Ammon's horn (tissue), 1 donor: ENCODE measurements around the gene STRA6.

Experiments used
- DNase-seq: peaks from one replicate; pipeline ENCODE4 v3.0.0-alpha.2; 2016; ENCODE audit warnings: low spot score

STRA6 gene

DNA sequence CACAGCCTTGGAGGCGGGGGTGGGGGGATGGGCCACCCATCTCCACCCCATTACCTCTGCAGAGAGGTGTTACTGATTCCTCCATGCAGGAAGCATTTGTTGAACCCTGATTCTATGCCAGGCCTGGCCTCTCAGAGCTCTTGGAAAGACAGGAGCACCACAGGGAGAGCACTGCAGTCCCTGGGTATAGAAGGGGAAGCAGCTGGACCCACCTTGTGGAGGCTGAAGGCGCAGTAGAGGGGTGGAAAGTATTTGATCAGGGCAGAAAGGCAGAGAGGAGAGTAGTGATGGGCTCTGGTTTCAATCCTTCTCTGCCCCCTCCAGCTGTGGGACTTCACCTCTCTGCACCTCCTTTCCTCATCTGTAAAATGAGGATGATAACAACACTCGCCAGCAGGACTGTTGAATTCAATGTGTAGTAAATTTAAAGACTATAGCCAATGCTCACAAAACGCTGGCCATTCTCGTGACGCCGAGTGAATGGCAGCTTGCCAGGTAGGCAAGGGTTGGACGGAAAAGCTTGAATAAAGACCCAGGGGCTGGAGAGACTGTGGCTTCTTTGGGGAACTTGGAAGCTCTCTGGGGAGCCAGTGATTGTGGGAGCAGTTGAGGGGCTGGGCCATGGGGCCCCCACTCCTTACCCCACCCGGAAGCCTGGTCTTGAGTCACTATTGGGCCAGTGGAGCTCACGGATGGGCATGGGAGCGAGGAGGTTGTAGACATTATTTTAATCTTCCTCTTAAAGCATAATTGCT is 25.6 kb upstream of the STRA6 start:
- DNase-seq = no peak

DNA sequence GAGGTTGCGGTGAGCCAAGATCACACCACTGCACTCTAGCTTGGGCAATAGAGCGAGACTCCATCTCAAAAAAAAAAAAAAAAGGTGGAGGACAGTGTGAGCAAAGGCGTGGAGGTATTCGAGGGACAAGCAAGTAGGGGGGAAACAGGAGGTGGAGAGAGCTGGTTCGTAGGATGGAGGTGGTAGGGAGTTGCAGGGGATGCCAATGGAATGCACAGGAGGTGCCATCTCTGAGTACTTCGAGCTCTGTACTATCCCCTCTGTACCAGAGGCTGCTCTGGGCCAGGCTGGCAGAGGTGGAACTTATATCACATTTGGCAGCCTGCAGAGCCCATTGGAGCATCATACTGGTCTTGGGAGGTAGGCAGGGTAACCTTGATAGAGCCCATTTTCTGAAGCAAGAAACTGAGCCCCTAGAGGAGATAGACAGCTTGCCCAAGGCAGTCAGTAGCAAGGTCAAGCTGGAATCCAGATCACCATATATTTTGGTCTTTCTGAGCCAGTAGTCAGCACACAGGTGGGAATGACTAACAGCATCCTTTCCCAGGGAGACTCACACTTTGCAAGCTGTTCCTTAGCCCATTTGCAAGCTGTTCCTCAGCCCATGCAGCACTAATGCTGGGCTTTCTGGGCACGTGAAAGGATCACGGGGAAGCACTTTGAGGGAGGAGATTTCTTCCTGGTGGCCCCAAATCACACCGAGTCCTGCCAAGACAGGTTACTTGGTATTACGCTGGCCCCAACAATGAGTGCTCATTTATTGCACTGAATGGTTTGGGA is 24.4 kb upstream of the STRA6 start:
- DNase-seq = no peak

DNA sequence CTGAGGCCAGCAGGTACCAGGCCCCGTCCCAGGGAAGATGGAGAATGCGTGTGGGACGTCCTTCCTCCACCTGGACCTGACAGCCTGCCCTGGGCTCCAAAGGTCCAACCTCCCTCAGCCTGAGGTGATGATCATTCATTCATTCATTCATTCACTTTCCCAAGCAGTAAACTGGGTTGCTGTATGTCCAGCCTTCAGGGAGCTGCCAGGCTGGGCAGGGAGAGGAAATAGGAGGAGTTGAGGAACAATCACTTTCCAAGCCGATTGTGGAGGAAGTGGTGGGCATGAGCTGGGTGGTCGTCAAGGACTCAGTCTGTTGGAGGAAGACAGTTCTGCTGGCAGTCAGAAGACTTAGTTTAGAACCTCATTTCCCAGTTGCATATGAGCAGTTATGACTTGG is 23.3 kb upstream of the STRA6 start:
- DNase-seq = no peak

DNA sequence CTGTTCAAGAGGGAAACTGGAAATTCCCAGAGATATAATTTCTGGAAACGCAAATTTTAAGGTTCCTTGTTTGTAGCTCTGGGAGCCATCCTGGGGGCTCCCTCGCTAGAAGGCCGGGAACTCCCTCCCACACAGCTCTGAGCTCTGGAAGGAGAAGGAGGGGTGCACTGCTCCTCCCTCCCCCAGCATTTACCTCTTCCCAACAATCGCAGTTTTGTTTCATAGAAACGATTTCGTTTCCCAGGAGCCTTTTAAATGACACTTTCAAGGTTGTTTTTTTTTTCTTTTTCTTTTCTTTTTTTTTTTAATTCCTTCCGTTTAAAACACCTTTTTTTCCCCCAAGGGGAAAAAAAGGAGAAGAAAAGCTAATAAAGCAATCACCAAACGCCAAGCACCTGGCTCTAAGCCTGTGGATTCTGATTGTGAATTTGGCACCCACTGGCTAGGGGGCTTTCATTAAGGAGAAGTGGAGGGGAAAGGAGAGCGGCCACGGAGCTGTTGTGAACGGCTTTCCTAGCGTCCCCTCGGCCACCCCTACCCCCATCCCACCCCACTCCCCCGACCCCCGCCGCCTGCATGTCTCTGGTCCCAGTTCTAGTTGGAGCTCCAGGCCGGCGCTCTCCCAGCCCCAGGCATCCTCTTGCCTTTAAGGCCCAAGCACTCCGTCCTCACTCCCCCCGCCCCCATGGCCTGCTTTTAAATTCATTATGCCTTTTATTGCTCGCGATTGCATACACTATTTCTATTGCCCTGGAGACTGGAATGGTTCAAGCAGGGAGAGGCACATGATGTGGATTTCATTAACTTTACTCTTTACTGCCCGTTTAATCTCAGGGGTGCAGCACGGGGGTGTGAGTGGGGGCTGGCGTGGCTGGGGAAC is 19.9 kb upstream of the STRA6 start:
- no peak for DNase-seq

DNA sequence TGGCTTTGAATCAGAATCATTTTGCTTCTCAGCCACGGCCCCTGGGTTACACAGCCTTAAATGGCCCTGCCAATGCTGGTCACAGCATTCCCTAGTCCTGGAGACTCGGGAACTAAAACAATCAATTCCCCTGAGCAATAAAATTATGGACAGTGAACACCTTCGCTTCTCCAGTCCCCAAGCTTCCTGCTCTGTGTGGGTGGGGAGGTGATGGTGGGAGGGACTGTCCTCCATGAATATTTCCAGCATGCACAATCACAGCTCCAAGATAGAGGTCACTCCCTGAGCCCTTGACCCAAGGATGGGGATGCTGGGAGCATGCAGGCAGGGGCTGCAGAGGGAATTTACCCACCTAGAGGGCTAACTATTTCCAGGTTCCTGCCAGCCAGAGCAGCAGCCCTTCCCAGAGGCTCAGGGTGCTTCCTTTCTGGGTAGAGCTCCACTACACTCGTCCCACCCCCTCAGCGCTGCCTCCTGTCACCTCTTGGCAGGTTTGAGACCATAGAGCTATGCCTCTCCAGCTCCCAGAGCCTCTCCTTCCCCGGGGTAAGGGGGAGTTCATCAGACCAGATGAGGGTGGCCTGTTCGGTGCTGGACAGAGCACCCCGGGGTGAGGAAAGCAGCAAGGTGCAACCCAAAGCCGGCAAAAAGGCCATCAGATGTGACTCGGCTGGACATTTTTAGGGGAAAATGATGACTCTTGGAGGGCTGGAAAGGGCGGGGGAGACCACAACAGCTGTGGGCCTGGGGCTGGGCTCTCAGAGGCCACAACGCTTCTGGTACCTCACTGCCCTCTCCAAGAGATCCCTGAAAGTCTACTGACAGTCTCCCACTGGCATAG is 19.0 kb upstream of the STRA6 start:
- no peak for DNase-seq

DNA sequence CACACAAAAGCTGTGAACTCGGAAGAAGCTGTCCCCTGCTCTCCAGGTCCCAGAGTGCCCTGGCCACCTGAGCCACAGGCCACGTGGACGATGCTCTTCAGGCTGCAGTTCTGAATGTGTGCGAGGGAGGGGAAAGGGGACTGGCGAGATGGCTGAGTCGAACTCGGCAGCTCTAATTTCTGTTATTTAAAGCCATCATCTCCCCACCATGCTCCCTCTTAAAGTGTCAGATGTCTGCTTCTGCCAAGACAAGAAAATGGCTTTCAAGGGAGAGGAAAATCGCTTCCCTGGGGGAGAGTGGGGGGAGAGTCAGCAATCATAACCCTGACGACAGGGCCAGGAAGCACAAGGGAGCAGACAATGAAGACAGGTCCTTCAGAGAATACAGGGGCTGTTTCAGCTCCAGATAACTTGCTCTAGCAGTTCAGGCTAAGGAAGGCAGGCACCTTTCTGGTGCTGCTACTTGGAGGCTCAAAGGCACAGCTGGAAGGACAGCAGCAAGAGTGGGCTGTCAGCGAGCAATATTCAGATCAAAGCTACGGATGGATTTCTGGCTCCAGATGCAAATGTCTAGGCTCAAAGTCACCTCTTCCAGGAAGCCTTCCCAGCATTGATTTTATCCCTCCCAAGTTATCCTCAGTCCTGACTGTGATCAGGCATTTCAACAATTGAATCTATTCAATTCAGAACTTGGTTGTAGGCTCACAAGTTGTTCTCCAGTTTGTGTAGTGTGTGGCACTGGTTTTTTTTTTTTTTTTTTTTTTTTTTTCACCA is 18.1 kb upstream of the STRA6 start:
- DNase-seq = no peak

DNA sequence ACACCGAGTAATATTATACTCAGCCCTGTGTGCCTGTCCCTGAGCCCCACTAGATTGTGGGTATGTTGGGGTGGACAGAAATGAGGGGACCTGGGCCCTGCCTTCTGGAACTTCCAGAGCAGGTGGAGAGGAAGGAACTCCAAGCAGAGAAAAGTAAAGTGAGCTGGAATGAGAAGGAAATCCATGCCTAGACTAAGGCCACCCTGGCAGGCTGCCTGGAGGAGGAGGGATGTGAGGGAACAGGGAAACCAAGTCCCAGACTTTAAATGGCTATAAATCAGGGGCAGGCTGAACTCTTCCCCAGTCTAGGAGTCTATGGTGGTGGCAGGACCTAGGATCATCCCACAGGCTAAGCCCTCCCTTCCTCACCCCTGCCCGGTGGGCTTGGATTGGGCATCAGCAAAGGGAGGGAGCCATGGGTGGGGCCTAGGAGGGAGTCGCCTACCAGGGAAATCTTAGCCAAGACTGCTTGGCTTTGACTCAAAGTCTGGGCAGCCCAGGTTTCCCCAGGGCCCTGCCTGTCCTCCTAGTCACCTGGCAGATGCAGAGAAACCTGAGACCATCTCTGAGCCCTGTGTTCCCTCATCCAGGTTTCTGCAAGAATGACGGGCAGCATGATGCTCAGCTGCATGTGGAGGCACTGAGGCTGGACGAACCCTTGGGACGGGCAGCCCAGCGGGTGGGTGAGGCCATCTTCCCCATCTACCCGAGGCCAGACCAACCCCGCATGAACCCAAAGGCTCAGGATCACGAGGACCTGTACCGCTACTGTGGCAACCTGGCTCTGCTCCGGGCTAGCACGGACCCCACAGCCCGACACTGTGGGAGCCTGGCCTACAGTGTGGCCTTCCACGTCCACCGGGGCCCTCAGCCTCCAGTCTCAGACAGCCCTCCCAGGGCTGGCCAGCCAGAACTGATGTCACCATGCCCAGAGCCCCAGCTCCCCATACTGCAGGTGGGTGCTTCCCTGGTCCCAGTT is 15.6 kb upstream of the STRA6 start:
- DNase-seq = no peak

DNA sequence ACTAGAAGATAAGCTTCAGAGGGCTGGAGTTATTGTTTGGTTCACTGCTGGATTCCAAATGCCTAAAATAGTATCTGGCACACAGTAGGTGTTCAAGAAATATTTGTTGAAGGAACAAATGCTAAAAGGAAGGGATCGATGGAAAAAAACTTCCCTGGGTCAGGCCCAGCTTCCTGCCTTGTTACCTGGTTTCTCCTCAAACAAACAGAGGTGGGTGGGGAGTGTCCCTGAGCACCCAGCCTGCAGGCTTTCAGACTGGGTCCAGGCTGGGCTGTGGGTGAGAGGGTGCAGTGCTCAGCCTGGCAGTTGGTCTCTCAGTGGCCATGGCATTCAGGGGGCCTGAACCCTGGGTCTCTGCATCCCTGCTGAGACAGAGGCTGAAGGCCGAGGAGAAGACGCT is 14.4 kb upstream of the STRA6 start:
- DNase-seq = no peak

DNA sequence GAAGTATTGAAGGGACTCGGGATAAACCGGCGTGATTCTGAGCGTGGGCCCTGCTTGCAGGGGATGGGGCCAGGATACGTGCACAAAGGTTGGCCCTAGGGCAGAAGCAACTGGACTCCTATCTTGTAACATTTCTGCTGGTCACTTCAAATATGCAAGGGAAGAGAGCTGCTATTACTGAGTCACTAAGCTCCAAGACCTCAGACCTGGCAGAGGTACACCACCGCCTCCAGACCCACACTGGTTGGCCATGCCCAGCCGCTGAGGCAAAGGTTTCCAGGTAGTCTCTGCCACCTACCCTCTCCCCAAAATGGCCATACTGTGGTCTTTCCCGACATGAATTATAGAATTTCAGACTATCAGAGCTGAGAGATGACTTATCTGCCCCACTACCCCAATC is 13.4 kb upstream of the STRA6 start:
- DNase-seq = no peak

DNA sequence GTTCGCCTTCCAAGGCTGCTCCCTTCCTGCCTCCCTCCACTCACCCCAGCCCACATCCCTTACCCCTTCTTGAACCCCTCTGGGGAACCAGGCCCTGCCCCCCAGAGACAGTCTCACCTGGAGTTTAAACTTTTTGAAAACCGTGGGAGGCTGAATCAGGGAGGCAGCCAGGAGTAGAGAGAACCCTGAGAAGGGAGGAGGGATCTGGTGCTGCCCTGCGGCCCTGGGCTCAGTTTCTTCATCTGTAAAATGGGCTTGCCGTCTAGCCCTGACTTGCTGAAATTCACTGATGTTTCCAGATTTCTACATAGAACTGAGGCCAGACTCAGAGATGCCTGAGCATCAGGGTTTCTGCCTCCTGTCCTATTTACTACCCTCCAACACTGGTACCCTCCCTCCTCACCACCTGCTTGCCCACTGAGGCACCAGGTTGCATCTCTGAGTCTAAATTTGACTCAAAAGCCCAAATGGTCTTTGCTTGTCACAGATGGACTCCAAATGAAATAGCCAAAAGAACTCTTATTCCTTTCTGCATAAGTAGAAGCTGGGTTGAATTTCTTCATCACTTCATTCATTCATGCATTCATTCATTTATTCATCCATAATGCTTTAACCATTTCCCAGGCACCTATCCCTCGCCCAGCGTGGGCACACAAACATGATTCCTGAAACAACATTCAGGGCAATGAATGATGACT is 11.9 kb upstream of the STRA6 start:
- DNase-seq = no peak

DNA sequence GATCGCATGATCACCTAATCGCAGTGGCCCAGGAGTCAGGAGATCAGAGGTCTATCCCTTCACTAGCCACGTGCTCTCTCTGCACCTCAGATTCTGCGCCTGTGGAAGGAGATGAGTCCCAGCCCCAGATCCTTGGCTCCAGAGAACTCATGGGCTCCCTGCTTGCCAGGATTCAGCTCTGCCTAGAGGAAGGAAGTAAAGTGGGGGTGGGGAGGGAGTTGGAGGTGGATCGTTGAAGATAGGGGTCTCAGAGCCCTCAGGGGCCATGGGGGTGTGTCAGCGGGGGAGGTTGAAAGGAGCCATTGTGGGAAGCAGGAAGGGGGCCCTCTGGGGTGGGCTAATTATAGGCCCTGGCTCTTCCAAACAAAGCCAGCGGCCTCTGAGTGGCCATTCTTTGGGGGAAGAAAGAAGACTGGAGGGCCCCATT is 11.3 kb upstream of the STRA6 start:
- DNase-seq = no peak

DNA sequence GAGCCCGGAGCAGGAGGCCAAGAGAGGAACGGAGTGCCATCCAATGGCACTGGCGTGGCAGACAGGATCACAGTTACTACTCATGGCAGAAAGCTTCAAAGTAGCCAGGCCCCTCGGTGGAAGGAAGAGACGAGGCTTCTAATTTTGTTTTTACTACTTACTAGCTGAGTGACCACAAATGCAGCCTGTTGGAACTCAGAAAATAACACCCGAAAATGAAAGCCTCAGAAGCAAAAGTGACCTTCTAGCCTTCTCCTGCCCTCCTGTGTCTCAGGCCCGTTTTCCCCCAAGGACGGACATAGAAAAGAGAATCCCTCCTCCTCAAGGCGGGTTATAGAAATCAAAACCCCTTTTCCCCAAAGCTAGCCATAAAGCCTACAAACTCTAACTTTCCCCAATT is 9.9 kb upstream of the STRA6 start:
- DNase-seq = no peak

DNA sequence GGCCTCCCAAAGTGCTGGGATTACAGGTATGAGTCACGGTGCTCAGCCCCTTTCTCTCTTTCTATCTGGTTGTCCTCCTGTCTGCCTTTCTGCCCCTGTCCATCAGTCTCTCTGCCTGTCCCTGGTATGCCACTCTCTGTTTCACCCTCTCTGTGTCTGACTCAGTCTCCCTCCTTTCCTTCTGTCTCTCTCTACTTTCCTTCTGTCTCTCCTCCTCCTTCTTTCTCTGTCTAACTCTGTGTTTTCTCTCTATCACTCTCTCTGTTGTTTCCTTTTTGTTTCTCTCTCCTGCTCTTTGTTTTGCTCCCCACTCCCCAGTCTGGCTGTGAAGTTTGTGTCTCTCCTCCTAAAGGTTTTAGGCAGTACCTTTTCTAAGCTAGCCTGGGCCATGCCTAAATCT is 9.1 kb upstream of the STRA6 start:
- DNase-seq = no peak

DNA sequence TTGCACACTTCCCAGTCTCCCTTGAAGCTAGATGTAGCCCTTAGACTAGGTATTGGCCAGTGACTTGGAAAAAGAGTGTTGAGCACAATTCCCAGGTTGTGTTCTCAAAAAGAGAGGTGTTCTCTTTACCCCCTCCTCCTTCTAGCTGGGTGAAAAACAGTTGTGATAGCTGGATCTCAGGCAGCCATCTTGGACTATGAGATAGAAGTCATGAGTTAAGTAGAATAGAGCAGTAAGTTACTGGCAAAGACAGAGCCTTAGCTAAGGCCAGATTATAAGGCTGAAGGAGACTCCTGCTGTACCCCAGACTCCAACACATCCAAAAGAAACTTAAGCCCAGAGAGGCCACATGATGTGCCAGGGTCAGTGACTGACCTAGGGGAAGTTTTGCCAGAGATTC is 8.1 kb upstream of the STRA6 start:
- DNase-seq = no peak

DNA sequence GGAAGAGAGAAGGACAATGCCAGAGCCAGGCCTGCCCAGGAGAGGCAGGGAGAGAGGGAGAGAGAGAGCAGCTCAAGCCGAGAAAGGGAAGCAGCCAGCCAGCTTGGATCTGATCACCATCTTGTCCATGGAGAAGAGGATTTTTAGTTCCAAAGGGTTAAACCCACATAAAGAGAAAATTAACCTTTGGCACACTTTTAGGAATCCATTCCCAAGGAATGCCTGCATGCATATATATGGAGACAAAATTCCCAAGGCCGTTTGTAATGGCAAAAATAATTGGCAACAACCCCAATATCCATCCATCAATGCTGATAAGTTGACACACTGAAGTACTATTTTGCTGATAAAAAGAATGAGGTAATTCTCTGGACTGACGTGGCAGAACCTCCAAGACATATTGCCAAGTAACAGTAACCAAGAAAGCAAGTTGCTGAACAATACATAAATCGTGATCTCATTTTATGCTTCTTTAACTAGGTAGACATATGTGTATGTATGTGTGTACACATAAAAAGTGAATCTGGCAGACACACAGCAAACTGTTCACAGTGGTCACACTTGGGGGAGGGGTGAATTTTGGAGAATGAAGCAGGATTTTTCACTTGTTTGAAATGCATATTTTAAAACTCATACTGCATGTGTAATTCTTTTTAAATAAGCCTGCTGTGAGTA is 7.5 kb upstream of the STRA6 start:
- DNase-seq = no peak

DNA sequence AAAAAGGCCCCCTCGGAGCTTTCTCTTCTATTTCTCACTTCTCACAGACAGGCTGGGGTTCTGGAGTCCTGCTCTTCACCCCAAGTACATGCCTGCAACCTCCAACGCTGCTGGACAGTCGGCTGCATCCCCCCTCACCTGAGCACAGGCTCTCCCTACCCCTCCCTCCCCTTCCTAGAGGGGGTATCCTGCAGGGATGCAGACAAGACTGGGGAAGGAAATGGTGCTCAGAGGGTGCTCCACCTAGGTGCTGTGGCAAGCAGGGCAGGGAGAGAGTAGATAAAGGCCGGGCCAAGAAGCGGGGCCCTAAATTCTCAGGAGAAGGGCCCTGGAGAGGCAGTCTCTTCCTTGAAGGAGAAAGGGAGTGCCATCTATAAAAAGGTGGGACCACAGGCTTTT is 7.0 kb upstream of the STRA6 start:
- DNase-seq = no peak

DNA sequence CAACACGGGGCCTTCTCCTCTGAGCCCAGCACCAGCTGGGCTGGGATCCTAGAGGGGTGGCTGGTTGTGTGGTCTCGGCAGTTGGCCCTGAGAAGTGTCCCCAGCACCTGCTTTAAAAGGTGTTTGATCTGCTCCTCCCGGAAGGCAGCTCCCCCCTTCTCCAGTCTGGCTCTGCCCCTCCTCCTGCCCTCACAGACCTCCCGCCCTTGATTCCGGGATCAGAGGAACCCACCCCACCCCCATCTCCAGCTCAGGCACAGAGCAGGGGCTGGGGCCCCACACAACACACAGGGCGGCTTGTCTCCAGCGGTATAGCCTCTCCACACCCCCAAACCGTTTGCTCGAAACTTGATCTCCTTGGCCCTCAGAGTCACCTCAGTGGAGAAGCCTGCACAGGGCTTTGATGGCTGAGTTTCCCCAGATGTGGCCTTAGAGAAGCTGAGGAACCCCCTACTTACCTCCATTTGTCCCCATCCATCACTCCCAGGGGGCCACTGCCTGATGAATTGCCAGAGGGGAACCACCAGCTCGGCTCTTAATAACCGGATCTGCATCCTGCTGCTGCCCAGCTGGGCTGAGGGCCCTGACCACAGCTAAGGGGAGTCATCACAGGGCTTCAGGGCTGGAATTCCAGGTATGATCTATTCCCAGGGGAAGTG is 6.4 kb upstream of the STRA6 start:
- no peak for DNase-seq

DNA sequence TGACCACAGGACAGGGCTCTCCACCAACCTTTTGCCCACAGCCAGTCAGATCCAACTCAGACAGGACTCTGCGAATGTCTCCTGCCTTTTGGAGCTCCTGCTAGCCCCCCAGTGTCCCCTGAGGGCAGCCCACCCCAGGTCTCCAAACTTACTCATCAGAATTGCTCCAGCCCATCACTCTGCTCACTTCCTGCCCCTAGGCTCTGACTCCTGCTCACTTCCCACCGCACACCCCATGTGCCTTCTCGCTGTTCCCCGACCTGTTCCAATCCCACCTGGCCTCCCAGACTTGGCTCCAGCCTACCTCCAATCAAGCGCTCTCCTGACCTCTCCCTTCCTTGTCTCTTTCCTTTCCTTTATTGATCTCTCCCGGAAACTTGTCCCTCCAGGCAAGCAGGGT is 5.9 kb upstream of the STRA6 start:
- no peak for DNase-seq
